Measurements from ENCODE around the gene CLBA1.
"Not testable (repeated sequence)": the region's sequence is repeated elsewhere in the genome, so short reads cannot be mapped to it uniquely, and the experiment has no call there.

Gene CLBA1

GRCh38 chr14:105022276-105022670, 36.7 kb downstream of the CLBA1 start:
- DNase-seq (ENCODE audit: low read depth in 4 of 4, low spot score in 1 of 4) = no peak

- DNase-seq (ENCODE audit: low read depth in 4 of 4, low spot score in 1 of 4) = no peak
These were observed 37.6 kb downstream of the CLBA1 start for GRCh38 chr14:105023144-105023543.

- DNase-seq (ENCODE audit: low read depth in 4 of 4, low spot score in 1 of 4) = no peak
These were observed 38.3 kb downstream of the CLBA1 start for GRCh38 chr14:105023791-105024480.

GRCh38 chr14:105025429-105025828, 39.8 kb downstream of the CLBA1 start:
- DNase-seq (ENCODE audit: low read depth in 4 of 4, low spot score in 1 of 4) = no peak

- DNase-seq (ENCODE audit: low read depth in 4 of 4, low spot score in 1 of 4) = no peak
These were observed 40.6 kb downstream of the CLBA1 start for GRCh38 chr14:105026033-105026785.

- DNase-seq (ENCODE audit: low read depth in 4 of 4, low spot score in 1 of 4) = no peak
These were observed 41.4 kb downstream of the CLBA1 start for GRCh38 chr14:105026802-105027563.

GRCh38 chr14:105027718-105028117, 42.1 kb downstream of the CLBA1 start:
- DNase-seq (ENCODE audit: low read depth in 4 of 4, low spot score in 1 of 4) = not testable (repeated sequence)

- no peak for DNase-seq (ENCODE audit: low read depth in 4 of 4, low spot score in 1 of 4)
These were observed 42.8 kb downstream of the CLBA1 start for GRCh38 chr14:105028251-105028927.

- DNase-seq (ENCODE audit: low read depth in 4 of 4, low spot score in 1 of 4) = no peak
These were observed 43.8 kb downstream of the CLBA1 start for GRCh38 chr14:105029402-105029801.

GRCh38 chr14:105030194-105030593, 44.6 kb downstream of the CLBA1 start:
- no peak for DNase-seq (ENCODE audit: low read depth in 4 of 4, low spot score in 1 of 4)

- DNase-seq (ENCODE audit: low read depth in 4 of 4, low spot score in 1 of 4) = no peak
These were observed 45.3 kb downstream of the CLBA1 start for GRCh38 chr14:105030836-105031396.

GRCh38 chr14:105032451-105032901, 46.9 kb downstream of the CLBA1 start:
- not testable (repeated sequence) for DNase-seq (ENCODE audit: low read depth in 4 of 4, low spot score in 1 of 4)

- not testable (repeated sequence) for DNase-seq (ENCODE audit: low read depth in 4 of 4, low spot score in 1 of 4)
These were observed 47.9 kb downstream of the CLBA1 start for GRCh38 chr14:105033412-105033900.

- DNase-seq (ENCODE audit: low read depth in 4 of 4, low spot score in 1 of 4) = no peak
These were observed 48.9 kb downstream of the CLBA1 start for GRCh38 chr14:105034315-105035039.

GRCh38 chr14:105035616-105036015, 50.0 kb downstream of the CLBA1 start:
- not testable (repeated sequence) for DNase-seq (ENCODE audit: low read depth in 4 of 4, low spot score in 1 of 4)

- DNase-seq (ENCODE audit: low read depth in 4 of 4, low spot score in 1 of 4) = no peak
These were observed 54.0 kb downstream of the CLBA1 start for GRCh38 chr14:105039458-105040205.

GRCh38 chr14:105041841-105042765, 56.5 kb downstream of the CLBA1 start:
- no peak for DNase-seq (ENCODE audit: low read depth in 4 of 4, low spot score in 1 of 4)

- no peak for DNase-seq (ENCODE audit: low read depth in 4 of 4, low spot score in 1 of 4)
These were observed 57.2 kb downstream of the CLBA1 start for GRCh38 chr14:105042813-105043212.
